Measurements from ENCODE around the gene FER1L5. TPM values are rescaled to one million over a fixed set of nuclear protein-coding genes. Genes with fewer than 3 reads are reported as not detected.

The FER1L5 gene
- total and polyA plus RNA-seq, 8 donors: 0.93 to 3.2 (median 1.4) TPM

GRCh38 chr2:96694279-96694678 lies 51.7 kb downstream of the FER1L5 start:
- Histone ChIP-seq H3K27ac (no peak overlapping the region), H3K4me1 (no peaks in the 10 kb centered on the region), H3K4me3 (no peak overlapping the region), H3K9me3 (no peaks in the 10 kb centered on the region), H3K36me3 (no peaks in the 10 kb centered on the region), H3K27me3 (no peaks in the 10 kb centered on the region)
- ATAC-seq: no peak
- intact Hi-C loops (cut with DNase I): no loop called here
- FAIRE-seq: no peak
- DNase-seq: no peak
- TF ChIP-seq, protein P1, sequence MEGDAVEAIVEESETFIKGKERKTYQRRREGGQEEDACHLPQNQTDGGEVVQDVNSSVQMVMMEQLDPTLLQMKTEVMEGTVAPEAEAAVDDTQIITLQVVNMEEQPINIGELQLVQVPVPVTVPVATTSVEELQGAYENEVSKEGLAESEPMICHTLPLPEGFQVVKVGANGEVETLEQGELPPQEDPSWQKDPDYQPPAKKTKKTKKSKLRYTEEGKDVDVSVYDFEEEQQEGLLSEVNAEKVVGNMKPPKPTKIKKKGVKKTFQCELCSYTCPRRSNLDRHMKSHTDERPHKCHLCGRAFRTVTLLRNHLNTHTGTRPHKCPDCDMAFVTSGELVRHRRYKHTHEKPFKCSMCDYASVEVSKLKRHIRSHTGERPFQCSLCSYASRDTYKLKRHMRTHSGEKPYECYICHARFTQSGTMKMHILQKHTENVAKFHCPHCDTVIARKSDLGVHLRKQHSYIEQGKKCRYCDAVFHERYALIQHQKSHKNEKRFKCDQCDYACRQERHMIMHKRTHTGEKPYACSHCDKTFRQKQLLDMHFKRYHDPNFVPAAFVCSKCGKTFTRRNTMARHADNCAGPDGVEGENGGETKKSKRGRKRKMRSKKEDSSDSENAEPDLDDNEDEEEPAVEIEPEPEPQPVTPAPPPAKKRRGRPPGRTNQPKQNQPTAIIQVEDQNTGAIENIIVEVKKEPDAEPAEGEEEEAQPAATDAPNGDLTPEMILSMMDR (IDR thresholded peaks at IDR 0.05): no peak
- WGBS, 2 donors: 87 to 92% methylated on average over 6 to 8 of the region's 8 CpGs

DNA sequence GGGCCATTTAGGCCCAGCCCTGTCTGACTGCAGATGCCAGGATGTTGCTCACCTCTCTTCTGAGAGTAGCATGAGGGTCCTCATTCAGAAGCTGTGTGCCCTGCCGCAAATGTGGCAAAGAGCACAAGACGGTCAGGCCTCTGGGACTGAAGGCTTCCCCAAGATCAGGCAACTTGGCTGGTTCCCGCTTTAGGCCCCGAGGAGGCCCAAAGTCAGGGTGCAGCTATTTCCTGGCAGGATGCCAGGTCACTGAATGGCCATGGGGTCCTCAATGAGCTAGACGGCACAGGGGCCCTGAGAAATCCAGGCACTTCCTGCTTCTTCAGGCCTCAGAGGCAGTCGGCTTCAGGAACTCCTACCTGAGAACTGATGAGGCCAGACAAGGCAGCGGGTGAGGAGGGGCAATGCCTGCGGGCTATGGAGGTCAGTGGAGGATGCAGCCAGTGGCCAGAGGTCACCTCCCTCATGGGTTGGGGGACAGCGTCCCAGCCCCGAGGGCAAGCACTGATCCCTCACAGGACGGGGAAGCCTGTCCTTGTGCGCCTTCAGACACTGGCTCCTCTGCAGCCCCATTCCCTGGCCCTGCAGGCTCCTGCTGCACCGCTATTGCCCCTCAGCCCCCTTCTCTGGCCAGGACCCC lies 52.4 kb downstream of the FER1L5 start:
- no peak for ATAC-seq
- WGBS, 2 donors: 89 to 94% methylated on average over 13 of the region's 13 CpGs
- intact Hi-C loops (cut with DNase I): no loop called here

DNA sequence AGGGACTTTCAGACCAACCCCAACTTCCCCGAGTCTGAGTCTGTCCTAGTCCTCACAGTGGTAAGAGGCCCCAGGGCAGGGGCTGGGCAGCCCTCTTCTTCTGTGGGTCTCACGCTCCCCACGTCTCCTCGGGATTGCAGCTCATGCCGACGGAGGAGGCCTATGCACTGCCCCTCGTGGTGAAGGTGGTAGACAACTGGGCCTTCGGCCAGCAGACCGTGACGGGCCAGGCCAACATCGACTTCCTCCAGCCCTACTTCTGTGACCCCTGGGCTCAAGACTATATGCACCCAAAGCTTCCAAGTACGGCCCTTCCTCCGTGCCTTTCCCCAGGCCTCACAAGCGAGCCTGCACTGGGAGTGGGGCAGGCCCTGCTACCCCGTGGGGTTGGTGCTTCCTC lies 53.0 kb downstream of the FER1L5 start:
- no peaks in the 10 kb centered on the region for H3K36me3 ChIP-seq
- no peaks in the 10 kb centered on the region for H3K9me3 ChIP-seq
- ATAC-seq (no peak), FAIRE-seq (no peak), DNase-seq (no peak)
- H3K4me3 ChIP-seq: no peak overlapping the region
- no peak overlapping the region for H3K27ac ChIP-seq
- TF ChIP-seq, protein P1 (IDR thresholded peaks at IDR 0.05): no peak
- 88 to 89% methylated on average over 15 of the region's 15 CpGs for WGBS, 2 donors
- intact Hi-C loops (cut with DNase I): no loop called here
- no peaks in the 10 kb centered on the region for H3K27me3 ChIP-seq
- no peaks in the 10 kb centered on the region for H3K4me1 ChIP-seq

More for the DNA sequence above, 52.4 kb downstream of the FER1L5 start:
- no peaks in the 10 kb centered on the region for H3K9me3 ChIP-seq
- TF ChIP-seq, protein P1 (IDR thresholded peaks at IDR 0.05): no peak
- H3K4me1 ChIP-seq: no peaks in the 10 kb centered on the region
- no peak overlapping the region for H3K27ac ChIP-seq
- no peaks in the 10 kb centered on the region for H3K36me3 ChIP-seq
- FAIRE-seq (no peak), DNase-seq (no peak)
- H3K4me3 ChIP-seq: no peak overlapping the region
- no peaks in the 10 kb centered on the region for H3K27me3 ChIP-seq

DNA sequence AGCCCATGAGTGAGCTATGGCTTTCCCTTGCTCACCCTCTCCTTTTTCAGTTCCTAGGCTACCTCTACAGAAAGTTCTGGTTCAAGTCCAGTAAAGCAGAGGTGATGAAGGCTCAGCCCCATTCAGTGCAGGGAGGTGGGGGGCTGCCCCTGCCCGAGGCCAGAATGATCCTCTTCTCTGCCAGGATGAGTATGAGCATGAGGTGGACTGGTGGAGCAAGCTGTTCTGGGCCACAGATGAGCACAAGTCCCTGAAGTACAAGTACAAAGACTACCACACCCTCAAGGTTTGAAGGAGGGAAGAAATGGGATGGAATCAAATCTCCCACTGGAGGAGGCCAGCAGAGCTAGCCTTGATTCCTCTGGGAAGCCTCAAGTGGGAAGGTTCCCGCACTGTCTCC lies 54.9 kb downstream of the FER1L5 start:
- Histone ChIP-seq H3K27me3 (no peaks in the 10 kb centered on the region), H3K4me3 (no peak overlapping the region), H3K36me3 (no peaks in the 10 kb centered on the region), H3K27ac (no peak overlapping the region), H3K9me3 (no peaks in the 10 kb centered on the region), H3K4me1 (no peaks in the 10 kb centered on the region)
- 86 to 91% methylated on average over 2 of the region's 2 CpGs for WGBS, 2 donors
- no peak for FAIRE-seq
- intact Hi-C loops (cut with DNase I): no loop called here
- no peak for DNase-seq
- no peak for ATAC-seq
- TF ChIP-seq, protein P1 (IDR thresholded peaks at IDR 0.05): no peak

DNA sequence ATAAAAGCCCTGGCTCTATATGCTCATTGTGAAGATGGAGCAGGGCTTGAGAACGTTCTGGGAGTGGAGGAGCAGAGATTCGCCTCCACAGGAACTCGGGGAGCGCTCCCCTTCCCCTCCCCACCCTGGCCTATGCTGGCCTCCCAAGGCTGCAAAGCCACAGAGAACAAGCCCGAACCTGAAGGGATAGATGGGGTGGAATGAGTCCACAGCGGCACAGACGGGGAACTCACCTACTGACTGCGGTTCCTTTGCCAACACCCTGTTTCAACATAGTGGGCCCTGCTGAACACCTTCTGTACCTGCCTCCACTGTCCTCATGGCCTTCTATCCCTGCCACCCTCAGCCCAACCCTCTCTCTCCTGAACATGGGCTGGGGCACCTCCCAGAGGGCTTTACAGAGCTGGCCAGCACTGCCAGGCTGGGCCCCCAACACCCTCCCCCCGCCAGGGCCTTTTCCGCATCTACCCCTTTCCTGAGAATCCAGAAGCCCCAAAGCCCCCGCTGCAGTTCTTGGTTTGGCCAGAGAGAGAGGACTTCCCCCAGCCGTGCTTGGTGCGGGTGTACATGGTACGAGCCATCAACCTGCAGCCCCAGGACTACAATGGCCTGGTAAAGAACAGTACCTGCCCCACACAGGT lies 55.8 kb downstream of the FER1L5 start:
- ATAC-seq: no peak
- Histone ChIP-seq H3K9me3 (no peaks in the 10 kb centered on the region), H3K36me3 (no peaks in the 10 kb centered on the region), H3K27me3 (no peaks in the 10 kb centered on the region), H3K4me1 (no peaks in the 10 kb centered on the region), H3K27ac (no peak overlapping the region), H3K4me3 (no peak overlapping the region)
- no peak for DNase-seq
- no peak for FAIRE-seq
- 95 to 96% methylated on average over 14 of the region's 14 CpGs for WGBS, 2 donors
- intact Hi-C loops (cut with DNase I): no loop called here
- TF ChIP-seq, protein P1 (IDR thresholded peaks at IDR 0.05): no peak

Measured in pancreas (tissue), 10 donors.